Activated CD8-positive, alpha-beta memory T cell treated with anti-CD3 and anti-CD28 coated beads for 48 hours (primary cell): ENCODE measurements around the gene RBFOX2.

Source experiments
- DNase-seq, 3 experiments: peaks; one replicate each; pipeline ENCODE4 v3.0.0-alpha.2; 2020; ENCODE audit warnings: low read depth in 2 of 3, low spot score in 2 of 3

Gene RBFOX2

DNA sequence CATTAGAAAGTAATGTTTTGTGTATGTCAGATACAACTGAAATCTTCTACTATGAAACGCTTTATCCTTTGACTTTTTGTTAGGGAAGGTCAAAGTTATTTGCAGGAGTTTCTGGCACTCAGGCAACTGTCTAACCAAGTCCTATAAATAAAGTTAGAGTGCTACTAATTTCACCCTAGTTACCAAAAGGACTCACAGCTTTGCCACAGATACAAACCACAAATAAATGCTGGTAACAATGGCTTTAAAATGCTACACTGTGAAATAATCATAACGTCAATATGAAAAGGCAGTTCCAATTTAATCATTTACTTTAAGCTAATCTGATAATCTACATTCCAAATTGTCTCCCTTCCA is 124.3 kb downstream of the RBFOX2 start:
- no peak for DNase-seq

DNA sequence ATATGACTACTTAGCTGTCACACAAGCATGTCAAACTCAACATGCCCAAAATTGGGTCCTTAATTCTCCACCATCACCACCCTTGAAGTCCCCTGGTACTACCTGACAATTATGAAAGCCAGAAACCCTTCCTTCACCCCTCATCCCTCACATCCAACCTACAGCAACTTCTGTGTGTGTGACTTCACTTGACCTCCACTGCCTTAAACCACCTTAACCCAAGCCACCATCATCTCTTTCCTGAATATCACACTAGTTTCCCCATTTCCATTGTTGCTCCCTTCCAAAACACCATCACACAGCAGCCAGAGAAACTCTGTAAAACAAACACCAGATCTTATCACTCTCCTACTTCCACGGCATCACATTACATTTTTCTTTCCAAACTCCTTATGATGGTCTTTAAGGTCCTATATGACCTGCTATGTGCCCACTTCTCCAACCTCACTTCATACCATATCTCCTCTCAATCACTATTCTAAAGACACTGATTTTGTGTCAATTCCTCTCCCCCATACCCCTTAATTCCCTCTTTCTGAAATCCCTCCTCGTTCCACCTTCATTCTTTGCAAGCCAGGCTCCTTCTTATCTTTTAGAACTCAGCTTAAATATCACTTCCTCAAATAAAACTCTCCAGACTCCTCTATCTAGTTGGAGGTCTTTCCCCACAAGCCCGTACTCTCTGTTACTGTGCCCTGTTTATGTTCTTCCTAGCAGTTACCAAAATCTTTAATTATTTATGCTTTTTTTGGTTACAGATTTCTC is 124.9 kb downstream of the RBFOX2 start:
- no peak for DNase-seq

DNA sequence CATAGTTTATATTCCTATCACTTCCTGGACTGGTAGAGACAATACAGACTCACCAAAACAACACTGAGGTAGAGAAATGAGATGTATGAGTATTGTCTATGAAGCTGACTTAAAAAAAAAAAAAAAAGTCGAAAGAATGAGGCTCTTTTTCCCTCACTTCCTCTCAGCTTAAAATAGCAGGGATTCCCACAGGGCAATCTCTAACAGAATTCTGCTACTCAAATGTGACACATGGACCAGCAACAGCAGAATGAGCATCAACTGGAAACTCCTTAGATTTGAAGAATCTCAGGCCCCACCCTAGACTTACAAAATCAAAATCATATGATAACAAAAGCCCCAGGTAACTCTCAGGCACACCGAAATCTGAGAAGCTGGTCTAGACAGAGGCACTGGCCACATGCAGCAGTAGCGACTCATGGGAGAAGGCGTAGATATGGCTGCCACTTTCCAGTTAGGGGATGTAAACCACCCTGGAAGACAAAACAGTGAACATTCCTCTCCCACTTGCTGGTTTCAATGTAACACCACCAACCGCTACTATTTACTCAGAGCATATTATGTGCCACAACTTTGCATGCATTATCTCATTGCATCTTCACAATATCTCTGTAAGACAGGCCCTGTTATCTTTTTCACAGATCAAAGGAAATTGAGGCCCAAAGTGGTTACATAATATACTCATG is 128.0 kb downstream of the RBFOX2 start:
- peak in 1 of 3 experiments; percentile 6 for DNase-seq

GRCh38 chr22:35899736-35900135 is 128.9 kb downstream of the RBFOX2 start:
- DNase-seq, result no peak

- no peak for DNase-seq
These were observed 132.4 kb downstream of the RBFOX2 start for GRCh38 chr22:35896111-35896705.

DNA sequence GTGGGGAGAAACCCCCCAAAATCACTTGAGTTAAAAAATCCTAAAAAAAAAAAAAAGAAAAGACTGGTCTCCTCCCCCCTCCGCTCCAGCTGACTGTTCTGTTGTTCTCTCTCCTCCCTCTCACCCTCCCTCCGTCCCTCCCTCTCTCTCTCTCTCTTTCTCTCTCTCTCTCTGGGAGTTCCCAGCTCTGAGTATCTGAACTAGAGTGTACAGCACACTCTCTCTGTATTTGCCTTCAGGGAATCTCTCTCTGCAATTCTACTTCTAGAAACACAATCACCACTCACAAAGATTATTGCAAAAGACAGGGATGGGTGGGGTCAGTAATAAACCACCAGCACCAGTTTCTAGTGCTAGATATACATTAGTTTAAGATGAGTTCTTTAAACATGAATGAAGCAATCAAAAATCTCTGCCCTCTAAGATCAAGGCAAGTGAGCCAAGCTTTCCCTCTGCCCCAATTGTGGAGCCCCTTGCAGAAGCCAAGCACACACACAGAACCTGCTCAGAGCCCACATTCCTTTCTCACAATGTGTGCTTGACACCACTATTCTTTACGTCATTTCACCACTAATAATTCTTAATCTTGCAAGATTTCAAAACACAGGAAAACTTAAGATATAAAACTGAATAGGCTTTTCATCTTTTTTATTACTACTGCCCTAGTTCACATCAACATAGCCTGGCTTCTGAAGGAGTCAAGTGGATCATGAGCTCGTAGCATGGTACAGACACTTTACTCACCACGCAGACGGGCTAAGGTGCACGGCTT is 133.5 kb downstream of the RBFOX2 start:
- DNase-seq, result no peak

DNA sequence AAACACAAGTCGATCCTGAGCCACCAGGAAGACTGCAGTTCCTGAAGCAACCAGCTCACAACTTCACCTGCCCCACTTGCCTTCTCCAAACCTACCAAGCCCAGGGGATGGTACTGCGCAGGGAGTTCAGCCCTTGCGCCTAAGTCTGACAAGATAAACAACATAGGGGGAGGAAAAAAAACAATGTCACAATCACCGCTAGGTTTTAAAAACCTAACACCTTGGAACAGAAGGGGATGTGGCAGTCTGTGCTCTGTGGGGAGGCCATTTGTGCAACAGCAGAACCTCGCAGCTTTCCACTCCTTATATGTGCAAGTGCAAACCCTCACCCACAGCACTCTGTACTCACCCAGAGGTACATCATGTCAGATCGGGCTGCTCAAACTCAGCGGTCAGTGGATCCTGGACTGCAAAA is 134.2 kb downstream of the RBFOX2 start:
- DNase-seq, result no peak

- no peak for DNase-seq
These were observed 134.9 kb downstream of the RBFOX2 start for GRCh38 chr22:35893698-35894097.

DNA sequence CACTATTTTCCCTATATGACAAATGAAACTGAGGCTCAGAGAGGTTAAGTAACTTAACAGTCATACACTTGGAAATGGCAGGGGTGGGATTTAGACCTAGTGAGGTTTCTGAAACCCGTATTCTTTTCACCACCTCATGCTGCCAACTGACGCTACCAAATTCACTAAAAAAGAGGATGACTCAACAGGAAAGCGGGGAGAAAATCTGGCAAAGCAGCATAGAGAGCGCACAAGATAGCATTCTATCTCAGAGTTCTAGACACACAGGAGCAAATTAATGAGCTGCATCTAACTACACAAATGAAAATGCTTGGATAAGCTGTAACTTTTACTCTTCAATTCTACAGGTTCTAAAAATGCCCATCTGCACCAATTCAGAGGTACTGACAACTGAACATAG is 136.4 kb downstream of the RBFOX2 start:
- no peak for DNase-seq

DNA sequence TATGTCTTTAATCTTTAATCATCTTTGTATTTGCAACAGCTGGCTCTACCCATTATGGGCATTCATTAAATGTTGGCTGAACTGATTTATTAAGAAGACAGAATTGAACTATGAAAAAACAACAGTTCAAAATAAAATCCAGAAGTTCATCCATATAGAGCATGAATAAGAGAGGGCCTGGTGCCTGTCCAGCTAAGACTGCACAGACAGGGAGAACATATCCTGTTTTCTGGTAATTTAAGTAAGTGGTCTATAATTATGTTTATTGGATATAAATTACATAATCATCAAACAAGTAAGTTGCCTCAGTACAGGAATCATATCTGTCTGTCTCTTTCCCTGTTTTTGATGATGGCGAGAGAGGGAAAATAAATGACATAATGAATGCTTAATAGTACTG is 137.2 kb downstream of the RBFOX2 start:
- DNase-seq, result no peak

- no peak for DNase-seq
These were observed 139.6 kb downstream of the RBFOX2 start for GRCh38 chr22:35889071-35889470.

GRCh38 chr22:35888181-35888870 is 140.3 kb downstream of the RBFOX2 start:
- DNase-seq, result no peak

- DNase-seq, result no peak
These were observed 141.2 kb downstream of the RBFOX2 start for GRCh38 chr22:35887296-35887875.

DNA sequence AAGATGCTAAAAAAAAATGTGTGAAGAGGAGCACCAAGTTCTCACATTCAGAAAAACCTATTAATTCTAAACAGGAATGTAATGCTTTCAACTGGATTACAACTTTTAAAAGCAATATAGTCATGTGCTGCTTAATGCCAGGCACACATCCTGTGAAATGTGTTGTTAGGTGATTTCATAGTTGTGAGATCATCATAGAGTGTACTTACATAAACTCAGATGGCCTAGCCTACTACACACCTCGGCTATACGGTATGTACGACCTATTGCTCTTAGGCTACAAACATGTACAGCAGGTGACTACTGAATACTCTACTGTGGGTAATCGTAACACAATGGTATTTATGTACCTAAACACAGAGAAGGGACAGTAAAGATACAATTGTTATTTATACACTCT is 142.3 kb downstream of the RBFOX2 start:
- no peak for DNase-seq

GRCh38 chr22:35884529-35884928 is 144.1 kb downstream of the RBFOX2 start:
- DNase-seq, result no peak

- no peak for DNase-seq
These were observed 145.5 kb downstream of the RBFOX2 start for GRCh38 chr22:35883031-35883620.

DNA sequence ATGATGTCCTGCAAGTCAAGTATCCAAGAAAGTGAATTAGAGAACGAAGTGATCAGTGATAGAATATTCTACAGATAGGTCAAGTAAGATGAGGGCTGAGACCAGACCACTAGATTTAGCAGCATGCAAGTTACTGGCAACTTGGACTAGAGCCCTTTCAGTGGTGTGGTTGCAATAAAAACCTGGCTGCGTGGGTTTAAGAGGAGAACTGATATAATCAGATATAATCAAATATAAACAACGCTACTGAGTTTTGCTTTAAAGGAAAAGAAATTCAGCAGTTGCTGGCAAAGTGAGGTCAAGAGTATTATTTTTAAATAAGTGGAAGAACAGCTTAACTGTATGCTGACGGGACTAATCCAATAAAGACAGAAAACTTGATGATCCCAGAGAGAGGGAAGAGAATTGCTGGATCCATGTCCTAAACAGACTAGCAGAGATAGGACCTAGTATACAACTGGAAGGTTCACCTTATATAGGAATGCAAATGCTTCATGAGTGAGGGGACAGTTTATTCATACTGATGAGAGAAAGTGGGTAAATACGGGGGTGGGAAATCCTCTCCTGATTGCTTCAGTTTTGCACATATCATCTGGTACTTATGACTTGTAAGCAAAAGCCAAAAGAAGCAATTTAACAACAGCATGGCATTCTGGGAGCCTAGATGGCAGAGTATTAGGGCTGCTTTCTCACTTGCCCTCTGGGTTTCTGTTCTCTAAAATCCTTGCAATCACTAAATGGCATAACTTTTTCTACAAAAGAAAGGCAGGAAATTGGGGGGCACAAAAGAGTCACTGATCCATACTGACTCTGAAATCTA is 146.2 kb downstream of the RBFOX2 start:
- no peak for DNase-seq

- no peak for DNase-seq
These were observed 149.3 kb downstream of the RBFOX2 start for GRCh38 chr22:35879351-35879750.

- no peak for DNase-seq
These were observed 155.2 kb downstream of the RBFOX2 start for GRCh38 chr22:35873426-35873825.
